GDM1 (cell line): ENCODE measurements around the gene CT45A10.
"Not testable (repeated sequence)": the region's sequence is repeated elsewhere in the genome, so short reads cannot be mapped to it uniquely, and the experiment has no call there.

Source experiments
- DNase-seq: peaks from one replicate; lab custom pipeline; 2025; lab: John Stamatoyannopoulos, UW

CT45A10 gene, protein sequence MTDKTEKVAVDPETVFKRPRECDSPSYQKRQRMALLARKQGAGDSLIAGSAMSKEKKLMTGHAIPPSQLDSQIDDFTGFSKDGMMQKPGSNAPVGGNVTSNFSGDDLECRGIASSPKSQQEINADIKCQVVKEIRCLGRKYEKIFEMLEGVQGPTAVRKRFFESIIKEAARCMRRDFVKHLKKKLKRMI

DNA sequence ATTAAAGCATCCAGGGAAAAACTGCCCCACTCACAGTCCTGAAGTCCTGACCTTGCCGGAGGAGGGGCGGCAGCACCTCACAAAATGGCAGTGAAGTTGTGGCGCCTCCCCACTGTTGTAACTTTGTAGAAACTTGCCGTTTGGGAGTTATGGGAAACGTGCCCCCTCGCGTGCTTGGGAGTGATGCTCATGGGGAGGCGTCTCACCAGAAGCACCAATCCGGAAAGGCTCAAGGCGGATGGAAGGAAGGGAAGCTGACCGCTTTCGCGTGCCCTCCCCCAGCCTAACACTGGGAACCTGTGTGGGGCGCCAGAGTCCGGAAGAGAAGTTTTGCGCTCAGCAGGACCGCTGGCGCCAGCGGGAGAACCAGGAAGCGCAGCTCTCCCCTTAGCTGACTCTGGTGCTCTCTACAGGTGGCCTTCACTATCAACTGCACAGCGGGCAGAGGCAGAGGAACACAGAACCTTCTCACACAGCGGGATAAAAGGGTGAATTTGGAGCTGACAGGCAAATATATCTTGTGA is at the start of gene CT45A10, which contains the start of gene SAGE1:
TSS of gene CT45A10 (minus strand) at position 151 of the 524 bp plus-strand sequence. CDS start 8,100 bp downstream, outside the sequence.
TSS of gene SAGE1 (plus strand) at position 423 of the 524 bp plus-strand sequence. CDS start 2,527 bp downstream, outside the sequence.
- no peak for DNase-seq

DNA sequence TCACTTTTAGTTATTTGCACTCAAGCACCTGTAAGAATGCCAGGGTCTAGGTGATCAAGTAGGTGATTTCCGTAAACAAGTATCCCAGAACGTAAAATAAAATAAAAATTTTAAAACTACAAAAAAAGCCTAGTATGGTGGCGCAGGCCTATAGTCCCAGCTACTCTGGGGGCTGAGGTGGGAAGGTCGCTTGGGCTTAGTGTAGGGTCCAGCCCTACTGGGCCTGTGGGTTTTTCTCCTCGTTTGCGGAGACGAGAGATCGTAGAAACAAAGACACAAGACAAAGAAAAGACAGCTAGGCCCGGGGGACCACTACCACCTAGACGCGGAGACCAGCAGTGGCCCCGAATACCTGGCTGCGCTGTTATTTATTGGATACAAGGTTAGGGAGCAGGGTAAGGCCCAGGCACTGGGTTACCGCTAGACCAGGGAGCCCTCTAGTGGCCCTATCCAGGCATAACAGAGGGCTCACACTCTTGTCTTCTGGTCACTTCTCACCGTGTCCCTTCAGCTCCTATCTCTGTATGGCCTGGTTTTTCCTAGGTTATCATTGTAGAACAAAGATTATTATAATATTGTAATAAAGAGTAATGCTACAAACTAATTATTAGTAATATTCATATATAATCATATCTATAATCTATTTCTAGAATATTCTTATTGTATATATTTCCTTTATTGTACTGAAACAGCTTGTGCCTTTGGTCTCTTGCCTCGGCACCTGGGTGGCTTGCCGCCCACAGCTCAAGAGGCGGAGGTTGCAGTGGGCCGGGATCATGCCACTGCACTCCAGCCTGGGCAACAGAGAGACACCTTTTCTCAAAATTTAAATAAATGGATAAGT is 38.6 kb upstream of the CT45A10 start:
- DNase-seq: peak; percentile 23

DNA sequence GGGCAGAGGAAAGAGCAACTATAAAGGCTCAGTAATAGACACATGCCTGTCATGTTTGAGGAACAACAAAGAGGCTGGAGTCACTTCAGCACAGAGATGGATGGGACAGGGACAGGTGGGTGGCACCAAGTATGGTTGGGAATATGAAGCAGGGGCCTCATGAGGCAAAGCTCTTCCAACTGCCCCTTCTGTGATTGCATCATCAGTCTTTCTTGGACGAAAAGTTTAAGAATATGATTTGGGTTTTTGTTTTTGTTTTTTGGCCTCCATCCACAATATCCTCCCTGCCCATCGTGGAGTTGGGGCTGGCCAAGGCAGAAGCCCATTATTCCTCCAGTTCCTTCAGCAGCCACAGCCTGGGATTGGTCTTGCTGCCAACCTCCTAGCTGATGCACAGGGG is 34.7 kb upstream of the CT45A10 start:
- no peak for DNase-seq

DNA sequence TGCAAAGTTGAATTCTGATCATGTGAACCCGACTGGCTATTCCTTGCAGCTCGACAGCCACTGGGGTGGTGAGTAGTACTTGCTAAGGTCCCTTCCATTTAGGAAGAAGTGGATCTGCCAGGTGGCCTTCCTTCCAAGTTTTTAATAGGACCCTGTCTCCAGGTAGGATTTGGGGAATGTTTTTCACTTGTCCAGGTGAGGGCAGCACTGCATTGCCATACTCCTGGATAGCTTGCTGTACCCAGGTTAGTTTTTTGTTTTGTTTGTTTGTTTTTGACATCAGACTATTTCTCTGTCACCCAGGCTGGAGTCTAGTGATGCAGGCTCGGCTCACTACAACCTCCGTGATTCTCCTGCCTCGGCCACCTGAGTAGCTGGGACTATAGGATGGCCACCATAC is 30.1 kb upstream of the CT45A10 start:
- DNase-seq: no peak

DNA sequence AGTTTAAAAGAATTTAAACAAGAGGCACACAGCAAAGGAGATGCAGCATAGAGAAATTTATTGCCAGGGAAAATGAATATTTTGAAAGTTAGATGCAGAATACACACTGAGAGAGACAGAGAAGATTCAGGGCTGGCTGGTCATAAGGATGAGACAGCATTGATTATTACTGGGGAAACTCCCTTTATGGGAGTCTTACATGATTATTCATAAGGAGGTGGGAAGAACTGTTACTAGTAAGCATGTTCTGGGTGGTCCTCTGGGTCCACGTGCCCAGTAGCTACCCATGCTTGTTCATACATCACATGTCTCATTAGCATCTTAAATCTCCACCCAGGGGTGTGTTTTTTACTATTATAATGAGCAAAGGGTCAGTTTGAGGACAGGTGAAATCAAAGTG is 27.3 kb upstream of the CT45A10 start:
- not testable (repeated sequence) for DNase-seq

DNA sequence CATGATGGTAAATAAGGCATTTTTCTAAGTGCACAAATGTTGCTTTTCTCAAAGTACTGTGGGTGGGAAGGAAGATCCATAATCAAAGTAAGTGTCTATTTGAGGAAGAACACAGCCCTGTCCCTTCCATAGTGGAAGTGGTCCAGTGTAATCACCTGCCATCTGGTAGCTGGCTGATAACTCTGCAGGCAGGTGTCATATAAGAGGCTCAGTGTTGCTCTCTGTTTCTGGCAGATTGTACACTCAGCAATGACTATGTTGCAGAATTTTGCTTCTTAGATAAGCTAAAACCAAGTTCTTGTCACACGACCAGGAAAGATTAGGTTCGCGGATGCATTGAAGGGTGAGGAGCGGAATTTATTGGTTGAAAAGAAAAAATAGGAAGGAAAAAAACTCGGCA is 21.2 kb upstream of the CT45A10 start:
- DNase-seq: no peak

DNA sequence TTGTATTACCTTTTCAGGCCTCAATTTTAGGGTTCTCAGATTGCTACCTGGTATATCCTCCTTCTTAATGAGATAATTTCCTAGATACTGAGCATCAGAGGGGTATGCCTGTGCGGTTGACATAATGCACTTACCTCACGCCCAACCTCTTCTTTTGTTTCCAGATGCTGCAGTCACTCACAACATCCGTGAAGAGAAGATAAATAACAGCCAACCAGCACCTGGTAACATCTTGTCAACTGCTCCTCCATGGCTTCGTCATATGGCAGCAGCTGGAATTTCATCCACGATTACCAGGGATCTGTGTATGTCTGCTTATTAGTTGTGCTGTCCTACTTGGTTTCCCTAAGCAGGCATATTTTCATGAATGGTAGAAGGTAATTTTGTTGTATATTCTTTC is 17.0 kb upstream of the CT45A10 start:
- DNase-seq: no peak

DNA sequence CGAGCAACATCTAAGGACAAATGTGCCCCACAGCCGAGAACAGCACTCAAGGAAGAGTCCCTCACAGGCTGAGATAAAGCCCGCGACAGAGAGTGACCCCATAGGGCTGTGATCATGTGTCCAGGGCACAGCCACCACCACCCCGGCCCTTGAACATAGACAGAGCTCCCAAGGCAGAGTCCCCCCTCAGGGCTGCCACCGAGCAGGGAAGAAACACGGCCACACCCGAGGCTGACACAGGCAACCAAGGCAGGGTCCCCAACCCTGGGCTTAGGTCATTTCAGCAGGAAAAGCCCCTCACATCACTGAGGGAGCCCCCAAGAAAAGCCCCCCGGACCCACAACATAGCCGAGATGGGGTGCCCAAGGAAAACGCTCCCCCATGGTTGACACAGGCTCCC is 463 bp downstream of the CT45A10 start:
- no peak for DNase-seq

DNA sequence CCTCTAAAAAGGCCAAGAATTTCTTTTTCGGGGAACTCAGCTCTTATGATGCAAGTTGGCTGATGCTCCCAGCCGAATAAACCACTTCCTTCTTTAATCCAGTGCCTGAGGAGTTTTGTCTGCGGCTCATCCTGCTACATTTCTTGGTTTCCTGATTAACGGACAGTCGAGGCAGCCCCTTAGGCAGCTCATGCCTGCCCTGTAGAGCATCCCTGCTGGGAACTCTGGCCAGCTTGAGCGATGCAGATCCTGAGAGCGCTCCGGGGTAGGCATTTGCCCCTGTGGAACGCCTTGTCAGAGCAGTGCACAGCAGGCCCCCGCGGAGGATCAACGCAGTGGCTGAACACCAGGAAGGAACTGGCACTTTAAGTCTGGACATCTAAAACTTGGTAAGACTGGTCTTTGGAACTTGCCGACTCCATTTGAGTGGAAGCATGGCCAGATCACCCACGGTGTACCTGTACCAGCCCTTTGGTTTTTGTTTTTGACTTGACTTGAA is 3.1 kb downstream of the CT45A10 start:
- DNase-seq: peak; percentile 25

DNA sequence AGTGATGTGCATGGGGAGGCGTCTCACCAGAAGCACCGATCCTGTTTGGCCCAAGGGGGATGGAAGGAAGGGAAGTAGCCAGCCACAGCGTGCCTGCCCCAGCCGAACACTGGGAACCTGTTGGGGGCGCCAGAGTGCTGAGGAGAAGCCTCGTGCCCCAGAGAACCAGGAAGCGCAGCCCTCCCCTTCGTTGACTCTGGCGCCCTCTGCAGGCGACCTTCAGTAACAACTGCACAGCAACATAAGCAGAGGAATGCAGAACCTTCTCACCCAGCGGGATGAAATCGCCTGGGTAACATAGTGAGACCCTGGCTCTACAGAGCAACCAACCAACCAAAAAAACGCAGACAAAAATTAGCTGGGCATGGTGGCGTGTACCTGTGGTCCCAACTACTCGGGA is 4.3 kb downstream of the CT45A10 start:
- peak; percentile 79 for DNase-seq

DNA sequence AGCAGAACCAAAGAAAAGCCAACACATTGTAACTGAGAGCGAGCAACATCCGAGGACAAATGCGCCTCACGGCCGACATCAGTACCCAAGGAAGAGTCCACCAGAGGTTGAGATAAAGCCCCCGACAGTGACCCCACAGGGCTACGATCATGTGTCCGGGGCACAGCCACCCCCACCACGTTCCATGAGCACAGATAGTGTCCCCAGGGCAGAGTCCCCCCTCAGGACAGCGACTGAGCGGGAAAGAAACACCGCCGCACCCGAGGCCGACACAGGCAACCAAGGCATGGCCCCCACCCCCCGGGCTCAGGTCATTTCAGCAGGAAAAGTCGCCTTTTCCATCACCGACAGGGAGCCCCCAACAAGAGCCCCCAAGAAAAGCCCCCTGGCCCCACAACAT is 5.0 kb downstream of the CT45A10 start:
- not testable (repeated sequence) for DNase-seq

DNA sequence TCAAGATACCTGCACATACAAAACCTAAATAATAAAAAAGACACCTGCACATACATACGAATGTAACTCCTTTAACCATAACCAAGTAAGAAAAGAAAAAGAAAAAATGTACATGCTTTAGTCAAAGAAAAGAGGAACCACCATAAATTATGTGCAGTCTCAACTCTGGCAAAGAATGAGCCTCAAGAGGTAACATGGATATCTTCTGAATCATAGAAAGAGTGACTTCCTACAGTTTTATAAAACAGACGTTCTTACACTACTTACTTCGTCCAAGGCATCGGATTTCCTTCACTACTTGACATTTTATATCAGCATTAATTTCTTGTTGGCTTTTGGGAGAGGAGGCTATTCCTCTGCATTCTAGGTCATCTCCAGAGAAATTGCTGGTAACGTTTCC is 10.5 kb downstream of the CT45A10 start:
- not testable (repeated sequence) for DNase-seq

DNA sequence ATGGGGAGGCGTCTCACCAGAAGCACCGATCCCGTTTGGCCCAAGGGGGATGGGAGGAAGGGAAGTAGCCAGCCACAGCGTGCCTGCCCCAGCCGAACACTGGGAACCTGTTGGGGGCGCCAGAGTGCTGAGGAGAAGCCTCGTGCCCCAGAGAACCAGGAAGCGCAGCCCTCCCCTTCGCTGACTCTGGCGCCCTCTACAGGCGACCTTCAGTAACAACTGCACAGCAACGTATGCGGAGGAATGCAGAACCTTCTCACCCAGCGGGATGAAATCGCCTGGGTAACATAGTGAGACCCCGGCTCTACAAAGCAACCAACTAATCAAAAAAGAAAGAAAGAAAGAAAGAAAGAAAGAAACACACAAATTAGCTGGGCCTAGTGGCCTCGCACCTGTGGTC is 21.5 kb downstream of the CT45A10 start, which contains the start of gene CT45A9:
TSS of gene CT45A9 (minus strand) at position 101 of the 400 bp plus-strand sequence. CDS start 3,751 bp downstream, outside the sequence.
- not testable (repeated sequence) for DNase-seq

DNA sequence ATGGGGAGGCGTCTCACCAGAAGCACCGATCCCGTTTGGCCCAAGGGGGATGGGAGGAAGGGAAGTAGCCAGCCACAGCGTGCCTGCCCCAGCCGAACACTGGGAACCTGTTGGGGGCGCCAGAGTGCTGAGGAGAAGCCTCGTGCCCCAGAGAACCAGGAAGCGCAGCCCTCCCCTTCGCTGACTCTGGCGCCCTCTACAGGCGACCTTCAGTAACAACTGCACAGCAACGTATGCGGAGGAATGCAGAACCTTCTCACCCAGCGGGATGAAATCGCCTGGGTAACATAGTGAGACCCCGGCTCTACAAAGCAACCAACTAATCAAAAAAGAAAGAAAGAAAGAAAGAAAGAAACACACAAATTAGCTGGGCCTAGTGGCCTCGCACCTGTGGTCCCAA is 38.8 kb downstream of the CT45A10 start, which contains the start of gene CT45A8:
TSS of gene CT45A8 (minus strand) at position 101 of the 400 bp plus-strand sequence. CDS start 3,755 bp downstream, outside the sequence.
- not testable (repeated sequence) for DNase-seq

DNA sequence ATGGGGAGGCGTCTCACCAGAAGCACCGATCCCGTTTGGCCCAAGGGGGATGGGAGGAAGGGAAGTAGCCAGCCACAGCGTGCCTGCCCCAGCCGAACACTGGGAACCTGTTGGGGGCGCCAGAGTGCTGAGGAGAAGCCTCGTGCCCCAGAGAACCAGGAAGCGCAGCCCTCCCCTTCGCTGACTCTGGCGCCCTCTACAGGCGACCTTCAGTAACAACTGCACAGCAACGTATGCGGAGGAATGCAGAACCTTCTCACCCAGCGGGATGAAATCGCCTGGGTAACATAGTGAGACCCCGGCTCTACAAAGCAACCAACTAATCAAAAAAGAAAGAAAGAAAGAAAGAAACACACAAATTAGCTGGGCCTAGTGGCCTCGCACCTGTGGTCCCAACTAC is 56.1 kb downstream of the CT45A10 start, which contains the start of gene CT45A7:
TSS of gene CT45A7 (minus strand) at position 101 of the 400 bp plus-strand sequence. CDS start 3,747 bp downstream, outside the sequence.
- DNase-seq: not testable (repeated sequence)
